OCI-LY7 (cell line): ENCODE measurements around the gene GALNT12. TPM values are rescaled to one million over a fixed set of nuclear protein-coding genes. Genes with fewer than 3 reads are reported as not detected.

Experiments
- BruUV-seq: library from RNA; stranded (reverse); fragments of 400-500 nt; replicated peaks from 2 replicates; lab custom pipeline; 2021; lab: Mats Ljungman, UMichigan
- CTCF ChIA-PET: fragments of 300-600 bp; sonication (Branson Sonifier 250); formaldehyde crosslinking; loops from one replicate; lab custom pipeline; 2022; ENCODE audit warnings: antibody characterized with exemption; ENCODE audit not compliant: unreplicated experiment; lab: Charles Lee
- POLR2A ChIA-PET: fragments of 300-600 bp; sonication (Branson Sonifier 250); formaldehyde crosslinking; loops from one replicate; lab custom pipeline; 2022; ENCODE audit warnings: antibody characterized with exemption; lab: Charles Lee
- DNase-seq: peaks from one replicate; pipeline ENCODE4 v3.0.0-alpha.2; 2015; ENCODE audit warnings: low spot score
- H2AFZ ChIP-seq: fragments of 200-600 bp; sonication (generic), shearing (Covaris generic); 2 replicates; pipeline ENCODE4 v1.6.1; 2014; ENCODE audit warnings: mild to moderate bottlenecking, antibody characterized with exemption, low read length, moderate library complexity
- H3K27ac ChIP-seq: fragments of 200-600 bp; sonication (generic); 2 replicates; pipeline ENCODE4 v1.5.1; 2014; ENCODE audit warnings: mixed run types, low read depth, mild to moderate bottlenecking, moderate library complexity, low read length, inconsistent platforms; ENCODE audit not compliant: poor library complexity, severe bottlenecking
- H3K36me3 ChIP-seq: fragments of 200-600 bp; sonication (generic); 2 replicates; pipeline ENCODE4 v1.6.1; 2014; ENCODE audit warnings: mild to moderate bottlenecking, antibody characterized with exemption, low read length, moderate library complexity, mixed read lengths; ENCODE audit not compliant: insufficient read depth
- H3K4me1 ChIP-seq: fragments of 200-600 bp; sonication (generic); 2 replicates; pipeline ENCODE4 v1.5.1; 2014; ENCODE audit warnings: mild to moderate bottlenecking, low read length; ENCODE audit not compliant: insufficient read depth, poor library complexity, severe bottlenecking
- H3K4me2 ChIP-seq: fragments of 200-600 bp; sonication (generic); 2 replicates; pipeline ENCODE4 v1.6.1; 2014; ENCODE audit warnings: mild to moderate bottlenecking, low read length
- H3K4me3 ChIP-seq: fragments of 200-600 bp; sonication (generic); 2 replicates; pipeline ENCODE4 v1.5.1; 2014; ENCODE audit warnings: mild to moderate bottlenecking, low read depth, low read length; ENCODE audit not compliant: poor library complexity, severe bottlenecking
- H3K79me2 ChIP-seq: fragments of 200-600 bp; sonication (generic); 2 replicates; pipeline ENCODE4 v1.6.1; 2016; ENCODE audit warnings: low read depth, mild to moderate bottlenecking, low read length, moderate library complexity, mixed read lengths; ENCODE audit not compliant: insufficient read depth
- H3K9me2 ChIP-seq: fragments of 200-600 bp; sonication (generic); 2 replicates; pipeline ENCODE4 v1.6.1; 2016; ENCODE audit warnings: mild to moderate bottlenecking, low read length, mixed read lengths; ENCODE audit not compliant: insufficient read depth
- H3K9me3 ChIP-seq: fragments of 200-600 bp; sonication (generic); 2 replicates; pipeline ENCODE4 v1.6.1; 2014; ENCODE audit warnings: mild to moderate bottlenecking, mixed run types, low read length, mixed read lengths
- H4K20me1 ChIP-seq: fragments of 200-600 bp; sonication (generic); 2 replicates; pipeline ENCODE4 v1.6.1; 2014; ENCODE audit warnings: mild to moderate bottlenecking, antibody characterized with exemption, low read length, moderate library complexity, mixed read lengths; ENCODE audit not compliant: insufficient read depth
- EZH2phosphoT487 ChIP-seq: fragments of 200-600 bp; sonication (generic); IDR thresholded peaks from 2 replicates; pipeline ENCODE4 v1.6.1; 2018; ENCODE audit warnings: low read depth, borderline replicate concordance, mild to moderate bottlenecking, mixed run types, antibody characterized with exemption, low read length, moderate library complexity, mixed read lengths
- intact Hi-C: fragments of 100-400 bp; cut with micrococcal nuclease; formaldehyde crosslinking; loops from one replicate; pipeline ENCODE4 v1.10.0; 2022; ENCODE audit not compliant: unreplicated experiment
- total RNA-seq, 2 experiments: library from RNA; depleted of rRNA in 1 of 2; stranded (reverse); fragments of >200 nt in 1 of 2; shearing (Covaris generic) in 1 of 2; gene quantifications; 2 replicates each; pipeline ENCODE4 v1.2.3, GENCODE V29; 2014 to 2022
- TF ChIP-seq, protein P1 (sequence below): fragments of 200-600 bp; sonication (generic); conservative IDR thresholded peaks from 2 replicates; pipeline ENCODE4 v1.5.1; 2014; ENCODE audit warnings: mild to moderate bottlenecking, antibody characterized with exemption, low read length, moderate library complexity, mixed read lengths

GALNT12 gene
- total RNA-seq, 2 experiments from 2014 or later = 5.5 to 9.7 TPM

DNA sequence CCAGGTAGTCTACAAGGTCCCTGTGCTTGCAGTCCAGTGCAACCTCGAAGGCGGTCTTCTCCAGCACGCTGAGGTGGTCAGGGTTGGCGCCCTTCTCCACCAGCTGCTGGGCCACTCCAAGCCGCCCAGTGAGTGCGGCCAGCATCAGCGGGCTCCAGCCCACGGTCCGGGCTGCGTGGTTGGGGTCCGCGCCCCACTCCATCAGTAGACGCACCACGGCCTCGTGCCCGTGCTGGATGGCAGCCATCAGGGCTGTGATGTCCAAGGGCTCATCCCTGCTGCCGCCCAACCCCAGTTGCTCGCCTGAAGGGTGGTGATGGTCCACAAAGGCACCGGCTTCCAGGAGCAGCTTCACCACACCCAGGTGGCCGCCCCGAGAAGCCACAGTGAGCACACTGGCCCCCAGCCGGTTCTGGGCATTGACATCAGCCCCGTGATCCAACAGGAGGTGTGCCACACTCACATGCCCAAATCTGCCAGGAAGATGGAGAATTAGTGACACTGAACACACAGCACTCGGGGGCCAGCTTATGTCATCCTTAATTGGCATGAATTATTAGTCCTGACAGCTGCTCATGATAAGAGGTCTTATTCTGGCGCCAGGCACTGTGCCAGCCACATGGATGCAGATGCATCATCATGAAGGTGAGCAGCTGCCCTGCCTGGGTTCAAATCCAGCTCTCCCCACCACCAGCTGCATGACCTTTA is 17.2 kb upstream of the GALNT12 start:
- POLR2A ChIA-PET = no interaction called here
- no peak overlapping the region for H3K27ac ChIP-seq
- H3K4me3 ChIP-seq = no peak overlapping the region
- no peak for DNase-seq
- H3K79me2 ChIP-seq = no peaks in the 10 kb centered on the region
- 0 out of 2 replicates have a peak, but pooled peaks cover 4% of the 10 kb centered on the region for H3K36me3 ChIP-seq
- BruUV-seq = no TSS peak
- no peaks in the 10 kb centered on the region for H3K9me3 ChIP-seq
- no peak overlapping the region for H3K4me2 ChIP-seq
- H3K4me1 ChIP-seq = peaks cover 9% of the 10 kb centered on the region
- intact Hi-C loops = no loop called here
- no peak for TF ChIP-seq EZH2phosphoT487
- TF ChIP-seq, protein P1, sequence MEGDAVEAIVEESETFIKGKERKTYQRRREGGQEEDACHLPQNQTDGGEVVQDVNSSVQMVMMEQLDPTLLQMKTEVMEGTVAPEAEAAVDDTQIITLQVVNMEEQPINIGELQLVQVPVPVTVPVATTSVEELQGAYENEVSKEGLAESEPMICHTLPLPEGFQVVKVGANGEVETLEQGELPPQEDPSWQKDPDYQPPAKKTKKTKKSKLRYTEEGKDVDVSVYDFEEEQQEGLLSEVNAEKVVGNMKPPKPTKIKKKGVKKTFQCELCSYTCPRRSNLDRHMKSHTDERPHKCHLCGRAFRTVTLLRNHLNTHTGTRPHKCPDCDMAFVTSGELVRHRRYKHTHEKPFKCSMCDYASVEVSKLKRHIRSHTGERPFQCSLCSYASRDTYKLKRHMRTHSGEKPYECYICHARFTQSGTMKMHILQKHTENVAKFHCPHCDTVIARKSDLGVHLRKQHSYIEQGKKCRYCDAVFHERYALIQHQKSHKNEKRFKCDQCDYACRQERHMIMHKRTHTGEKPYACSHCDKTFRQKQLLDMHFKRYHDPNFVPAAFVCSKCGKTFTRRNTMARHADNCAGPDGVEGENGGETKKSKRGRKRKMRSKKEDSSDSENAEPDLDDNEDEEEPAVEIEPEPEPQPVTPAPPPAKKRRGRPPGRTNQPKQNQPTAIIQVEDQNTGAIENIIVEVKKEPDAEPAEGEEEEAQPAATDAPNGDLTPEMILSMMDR = no peak
- H2AFZ ChIP-seq = no peak overlapping the region
- H4K20me1 ChIP-seq = peaks cover 13% of the 10 kb centered on the region; the same call in 1 of the 2 replicates
- CTCF ChIA-PET = no interaction called here
- H3K9me2 ChIP-seq = no peaks in the 10 kb centered on the region

DNA sequence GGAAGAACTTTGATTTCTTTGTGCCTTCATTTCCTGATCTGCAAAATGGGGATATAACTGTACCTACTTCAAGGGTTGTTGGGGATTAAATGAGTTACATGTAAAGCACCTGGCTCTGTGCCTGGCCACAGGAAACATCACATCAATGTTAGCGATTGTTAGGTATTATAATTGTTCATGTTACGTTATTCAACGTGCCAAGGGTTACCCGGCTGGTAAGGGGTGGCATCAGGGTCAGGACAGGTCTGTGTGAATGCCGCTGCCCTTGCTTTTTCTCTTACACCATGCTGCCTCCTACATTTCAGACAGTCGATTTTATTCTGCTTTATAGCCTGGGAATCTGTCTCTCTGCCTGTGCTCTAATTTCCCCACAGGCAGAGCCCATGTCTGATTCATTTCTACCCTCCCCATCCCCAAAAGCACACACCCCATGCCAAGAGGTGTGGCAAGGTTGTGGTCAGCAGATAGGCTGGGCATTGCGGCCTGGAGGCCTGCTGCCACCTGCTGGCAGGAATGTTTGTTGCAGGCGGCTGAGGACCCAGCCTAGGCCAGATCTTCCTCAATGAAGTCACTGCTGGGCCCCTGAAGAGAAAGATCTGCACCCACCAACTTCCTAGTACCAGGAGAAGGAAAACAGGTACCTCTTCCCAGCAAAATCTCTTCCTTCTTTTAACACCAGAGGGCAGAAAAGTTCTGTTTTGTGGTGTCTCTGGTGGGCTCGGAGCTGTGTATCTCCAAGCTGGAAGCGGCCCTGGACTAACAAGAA is 16.4 kb upstream of the GALNT12 start:
- H3K36me3 ChIP-seq = 0 out of 2 replicates have a peak, but pooled peaks cover 4% of the 10 kb centered on the region
- no peak overlapping the region for H3K4me3 ChIP-seq
- no peaks in the 10 kb centered on the region for H3K79me2 ChIP-seq
- TF ChIP-seq EZH2phosphoT487 = no peak
- TF ChIP-seq, protein P1 = peak; percentile 97
- no peaks in the 10 kb centered on the region for H3K9me3 ChIP-seq
- ChIA-PET CTCF (no interaction called here), POLR2A (no interaction called here)
- H3K4me1 ChIP-seq = peaks cover 9% of the 10 kb centered on the region
- DNase-seq = peak; percentile 48
- intact Hi-C loops = loop anchor here (1.0 kb wide), 1 partner anchor 476 kb away; no protein-coding TSS in a partner anchor
- H3K4me2 ChIP-seq = no peak overlapping the region
- no peak overlapping the region for H3K27ac ChIP-seq
- BruUV-seq = no TSS peak
- no peak overlapping the region for H2AFZ ChIP-seq
- H4K20me1 ChIP-seq = peaks cover 13% of the 10 kb centered on the region; the same call in 1 of the 2 replicates
- H3K9me2 ChIP-seq = no peaks in the 10 kb centered on the region
